Lung (tissue), 12 donors: ENCODE measurements around the gene HS6ST3. TPM values are rescaled to one million over a fixed set of nuclear protein-coding genes. Genes with fewer than 3 reads are reported as not detected.

Experiments used
- ATAC-seq: fragments of 200-7000 bp; cut with Tn5 transposase; one replicate; pipeline ENCODE4 v1.9.1; 2020; ENCODE audit warnings: moderate number of reproducible peaks; ENCODE audit not compliant: insufficient read depth, low FRiP score
- DNase-seq, 3 donors: peaks; one replicate each; pipeline ENCODE4 v3.0.0-alpha.2; 2013 to 2017
- H3K27ac ChIP-seq, 2 donors: one replicate each; pipeline ENCODE4 v1.5.1; 2013; ENCODE audit warnings: mild to moderate bottlenecking in 2 of 2, moderate library complexity in 2 of 2, control low read depth in 1 of 2, inconsistent platforms in 1 of 2, low read depth in 1 of 2, low read length in 1 of 2
- H3K27me3 ChIP-seq, 3 donors: one replicate each; pipeline ENCODE4 v1.5.1; 2013; ENCODE audit warnings: low read length in 2 of 3; ENCODE audit not compliant: control insufficient read depth in 3 of 3, insufficient read depth in 3 of 3
- H3K36me3 ChIP-seq, 4 donors: one replicate each; pipeline ENCODE4 v1.5.1; 2013; ENCODE audit warnings: low read length in 4 of 4, mild to moderate bottlenecking in 1 of 4, moderate library complexity in 1 of 4; ENCODE audit not compliant: control insufficient read depth in 4 of 4, insufficient read depth in 4 of 4
- H3K4me1 ChIP-seq, 5 donors: one replicate each; pipeline ENCODE4 v1.5.1; 2013; ENCODE audit warnings: low read length in 5 of 5, mild to moderate bottlenecking in 2 of 5, moderate library complexity in 1 of 5; ENCODE audit not compliant: control insufficient read depth in 5 of 5, insufficient read depth in 5 of 5
- H3K4me3 ChIP-seq: one replicate; pipeline ENCODE4 v1.5.1; 2013; ENCODE audit warnings: mild to moderate bottlenecking, control low read depth, moderate library complexity
- H3K9ac ChIP-seq, 2 donors: one replicate each; pipeline ENCODE4 v1.5.1; 2013; ENCODE audit warnings: low read length in 2 of 2, control low read depth in 1 of 2; ENCODE audit not compliant: insufficient read depth in 1 of 2
- H3K9me3 ChIP-seq, 4 donors: one replicate each; pipeline ENCODE4 v1.5.1; 2013; ENCODE audit warnings: low read length in 3 of 4, mild to moderate bottlenecking in 1 of 4, moderate library complexity in 1 of 4; ENCODE audit not compliant: control insufficient read depth in 4 of 4, insufficient read depth in 3 of 4
- WGBS, 2 donors: extraction: QIAGEN DNeasy Blood & Tissue Kit; methylation state at CpG; one replicate each; pipeline ENCODE4 v1.1.7; 2013; 5-methylcytosine and 5-hydroxymethylcytosine counted together
- polyA plus RNA-seq, 2 donors: library from polyadenylated mRNA; stranded (reverse); fragments of 200-250 nt; gene quantifications; one replicate each; pipeline ENCODE4 v1.2.1, GENCODE V29; 2013
- total RNA-seq, 2 donors: library from RNA; depleted of rRNA in 1 of 2; stranded (reverse); fragments of >200 nt in 1 of 2; gene quantifications; one replicate each; pipeline ENCODE4 v1.2.1, GENCODE V29; 2014 to 2021
- TF ChIP-seq, protein P1 (sequence below): IDR thresholded peaks from 2 replicates; pipeline ENCODE4 v1.5.1; 2012; ENCODE audit warnings: mild to moderate bottlenecking; ENCODE audit errors: control extremely low read depth, extremely low read depth
- donor health status: control.
- donor health status: control.
- donor health status: Bipolar disorder and iron deficiency.
- donor health status: healthy.
- donor health status: DM: yes; HTN: yes; CAD: no.

HS6ST3 gene
- total and polyA plus RNA-seq, 4 donors, result 0.01 to 0.17 (median 0.04) TPM

DNA sequence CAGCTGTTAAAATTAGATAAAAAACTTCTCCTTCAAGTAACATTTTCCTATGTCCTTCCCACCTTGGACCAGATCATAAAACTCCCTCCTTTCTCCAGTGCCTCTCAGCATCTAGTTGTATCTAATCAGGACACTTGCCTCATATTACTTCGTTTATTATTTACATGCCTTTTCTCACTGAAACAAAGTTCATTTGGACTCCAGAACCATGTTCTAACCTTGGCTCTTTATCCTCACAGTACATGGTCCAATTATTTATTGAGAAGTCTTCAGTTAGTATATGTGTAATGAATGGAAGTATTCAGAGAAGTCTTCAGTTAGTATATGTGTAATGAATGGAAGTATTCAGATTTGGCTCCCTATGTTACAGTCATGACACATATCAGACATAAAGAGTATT lies 561.7 kb downstream of the HS6ST3 start:
- TF ChIP-seq, protein P1, sequence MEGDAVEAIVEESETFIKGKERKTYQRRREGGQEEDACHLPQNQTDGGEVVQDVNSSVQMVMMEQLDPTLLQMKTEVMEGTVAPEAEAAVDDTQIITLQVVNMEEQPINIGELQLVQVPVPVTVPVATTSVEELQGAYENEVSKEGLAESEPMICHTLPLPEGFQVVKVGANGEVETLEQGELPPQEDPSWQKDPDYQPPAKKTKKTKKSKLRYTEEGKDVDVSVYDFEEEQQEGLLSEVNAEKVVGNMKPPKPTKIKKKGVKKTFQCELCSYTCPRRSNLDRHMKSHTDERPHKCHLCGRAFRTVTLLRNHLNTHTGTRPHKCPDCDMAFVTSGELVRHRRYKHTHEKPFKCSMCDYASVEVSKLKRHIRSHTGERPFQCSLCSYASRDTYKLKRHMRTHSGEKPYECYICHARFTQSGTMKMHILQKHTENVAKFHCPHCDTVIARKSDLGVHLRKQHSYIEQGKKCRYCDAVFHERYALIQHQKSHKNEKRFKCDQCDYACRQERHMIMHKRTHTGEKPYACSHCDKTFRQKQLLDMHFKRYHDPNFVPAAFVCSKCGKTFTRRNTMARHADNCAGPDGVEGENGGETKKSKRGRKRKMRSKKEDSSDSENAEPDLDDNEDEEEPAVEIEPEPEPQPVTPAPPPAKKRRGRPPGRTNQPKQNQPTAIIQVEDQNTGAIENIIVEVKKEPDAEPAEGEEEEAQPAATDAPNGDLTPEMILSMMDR, result no peak
- ATAC-seq, result no peak
- no peaks in the 10 kb centered on the region for H3K9me3 ChIP-seq
- no peaks in the 10 kb centered on the region for H3K36me3 ChIP-seq
- H3K4me1 ChIP-seq, result no peaks in the 10 kb centered on the region
- H3K27ac ChIP-seq, result no peak overlapping the region
- 29 to 43% methylated on average over 1 of the region's 1 CpG for WGBS, 2 donors
- no peaks in the 10 kb centered on the region for H3K27me3 ChIP-seq
- no peak overlapping the region for H3K9ac ChIP-seq
- no peak for DNase-seq
- H3K4me3 ChIP-seq, result no peak overlapping the region

DNA sequence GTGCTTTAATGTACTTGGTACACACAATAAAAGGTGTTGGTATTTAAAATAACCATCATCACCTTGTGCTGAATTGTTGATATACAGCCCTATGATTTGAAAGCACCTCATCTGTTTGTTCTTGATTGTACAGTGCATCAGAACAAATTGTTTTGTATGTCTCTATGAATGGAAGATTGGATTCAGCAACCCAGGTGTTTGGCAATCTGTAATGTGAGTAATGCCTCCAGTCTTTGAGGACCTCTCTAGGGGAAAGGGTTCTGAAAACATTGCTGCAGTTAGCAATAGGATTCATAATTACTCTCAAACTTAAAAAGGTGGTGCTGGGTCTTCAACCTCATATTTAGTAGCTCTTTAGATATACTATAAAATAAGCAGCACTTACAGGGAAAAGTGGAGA lies 562.6 kb downstream of the HS6ST3 start:
- H3K9me3 ChIP-seq, result no peaks in the 10 kb centered on the region
- TF ChIP-seq, protein P1, result no peak
- DNase-seq (no peak), ATAC-seq (no peak)
- no peaks in the 10 kb centered on the region for H3K36me3 ChIP-seq
- H3K27me3 ChIP-seq, result no peaks in the 10 kb centered on the region
- no peak overlapping the region for H3K9ac ChIP-seq
- H3K4me3 ChIP-seq, result no peak overlapping the region
- no peak overlapping the region for H3K27ac ChIP-seq
- no peaks in the 10 kb centered on the region for H3K4me1 ChIP-seq

DNA sequence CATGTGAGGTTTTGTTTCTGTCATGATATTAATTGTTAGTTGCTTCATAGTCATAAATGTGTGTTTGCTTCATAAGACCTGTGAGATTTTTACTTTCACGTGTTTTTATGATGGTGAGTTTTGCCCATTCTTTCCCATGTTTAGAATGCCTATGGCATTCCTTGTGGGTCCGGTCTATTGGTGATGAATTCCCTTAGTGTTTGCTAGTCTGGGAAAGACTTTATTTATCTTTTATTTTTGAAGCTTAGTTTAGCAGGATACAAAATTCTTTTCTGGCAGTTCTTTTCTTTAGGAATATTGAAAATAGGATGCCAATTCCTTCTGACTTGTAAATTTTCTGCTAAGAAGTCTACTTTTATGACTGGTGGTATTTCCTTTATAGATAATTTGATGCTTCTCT lies 571.7 kb downstream of the HS6ST3 start:
- no peaks in the 10 kb centered on the region for H3K27me3 ChIP-seq
- no peak for DNase-seq
- no peak overlapping the region for H3K27ac ChIP-seq
- no peak for ATAC-seq
- no peaks in the 10 kb centered on the region for H3K4me1 ChIP-seq
- no peak overlapping the region for H3K4me3 ChIP-seq
- TF ChIP-seq, protein P1, result no peak
- H3K36me3 ChIP-seq, result no peaks in the 10 kb centered on the region
- WGBS, 2 donors, result 89 to 91% methylated on average over 2 of the region's 2 CpGs
- H3K9ac ChIP-seq, result no peak overlapping the region
- H3K9me3 ChIP-seq, result peaks cover 0 to 21% (median 7%) of the 10 kb centered on the region in 4 donors

DNA sequence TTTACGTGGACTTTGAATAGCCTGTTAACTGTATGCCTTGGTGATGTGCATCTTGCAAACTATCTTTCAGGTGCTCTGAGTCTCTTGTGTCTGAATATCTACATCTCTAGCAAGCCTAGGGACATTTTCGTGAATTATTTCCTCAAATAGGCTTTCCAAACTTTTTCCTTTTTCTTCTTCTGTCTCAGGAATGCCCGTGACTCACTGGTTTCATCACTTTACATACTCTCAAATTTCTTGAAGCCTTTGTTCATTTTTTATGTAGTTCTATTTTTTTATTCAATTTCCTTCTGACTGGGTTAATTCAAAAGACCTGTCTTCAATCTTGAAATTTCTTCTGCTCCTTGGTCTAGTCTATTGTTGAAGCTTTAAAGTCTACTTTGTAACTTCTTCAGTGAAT lies 572.1 kb downstream of the HS6ST3 start:
- WGBS, 2 donors, result 76 to 80% methylated on average over 3 of the region's 3 CpGs
- no peak for ATAC-seq
- DNase-seq, result no peak
- Histone ChIP-seq H3K27me3 (no peaks in the 10 kb centered on the region), H3K36me3 (no peaks in the 10 kb centered on the region), H3K4me3 (no peak overlapping the region), H3K9me3 (peaks cover 0 to 21% (median 7%) of the 10 kb centered on the region in 4 donors), H3K27ac (no peak overlapping the region), H3K9ac (no peak overlapping the region), H3K4me1 (no peaks in the 10 kb centered on the region)
- TF ChIP-seq, protein P1, result no peak
